WERI-Rb-1 (cell line): Measurements from ENCODE around the gene KANSL1.

Experiments used
- DNase-seq: peaks from one replicate; pipeline ENCODE4 v3.0.0-alpha.2; 2020
- H3K27ac ChIP-seq: fragments of 250-450 bp; sonication (Bioruptor Pico); 2 replicates; pipeline ENCODE4 v1.5.1; 2020; ENCODE audit warnings: mild to moderate bottlenecking, moderate library complexity
- H3K27me3 ChIP-seq: fragments of 250-450 bp; sonication (Bioruptor Pico); 2 replicates; pipeline ENCODE4 v1.5.1; 2021; ENCODE audit warnings: mild to moderate bottlenecking, low read depth, moderate library complexity; ENCODE audit not compliant: insufficient read depth, severe bottlenecking
- H3K36me3 ChIP-seq: fragments of 250-450 bp; sonication (Bioruptor Pico); 2 replicates; pipeline ENCODE4 v1.5.1; 2020; ENCODE audit warnings: mild to moderate bottlenecking, moderate library complexity
- H3K4me3 ChIP-seq: 2 replicates; pipeline ENCODE4 v1.5.1; 2011; ENCODE audit warnings: low read depth, mild to moderate bottlenecking, control low read depth, low read length
- H3K9me3 ChIP-seq: fragments of 250-450 bp; sonication (Bioruptor Pico); 2 replicates; pipeline ENCODE4 v1.5.1; 2021; ENCODE audit warnings: mild to moderate bottlenecking, moderate library complexity; ENCODE audit not compliant: severe bottlenecking
- TF ChIP-seq, protein P1 (sequence below): IDR thresholded peaks from 2 replicates; pipeline ENCODE4 v1.5.1; 2011; ENCODE audit warnings: low read depth, mild to moderate bottlenecking, control low read depth, inconsistent platforms, low read length

The KANSL1 gene

DNA sequence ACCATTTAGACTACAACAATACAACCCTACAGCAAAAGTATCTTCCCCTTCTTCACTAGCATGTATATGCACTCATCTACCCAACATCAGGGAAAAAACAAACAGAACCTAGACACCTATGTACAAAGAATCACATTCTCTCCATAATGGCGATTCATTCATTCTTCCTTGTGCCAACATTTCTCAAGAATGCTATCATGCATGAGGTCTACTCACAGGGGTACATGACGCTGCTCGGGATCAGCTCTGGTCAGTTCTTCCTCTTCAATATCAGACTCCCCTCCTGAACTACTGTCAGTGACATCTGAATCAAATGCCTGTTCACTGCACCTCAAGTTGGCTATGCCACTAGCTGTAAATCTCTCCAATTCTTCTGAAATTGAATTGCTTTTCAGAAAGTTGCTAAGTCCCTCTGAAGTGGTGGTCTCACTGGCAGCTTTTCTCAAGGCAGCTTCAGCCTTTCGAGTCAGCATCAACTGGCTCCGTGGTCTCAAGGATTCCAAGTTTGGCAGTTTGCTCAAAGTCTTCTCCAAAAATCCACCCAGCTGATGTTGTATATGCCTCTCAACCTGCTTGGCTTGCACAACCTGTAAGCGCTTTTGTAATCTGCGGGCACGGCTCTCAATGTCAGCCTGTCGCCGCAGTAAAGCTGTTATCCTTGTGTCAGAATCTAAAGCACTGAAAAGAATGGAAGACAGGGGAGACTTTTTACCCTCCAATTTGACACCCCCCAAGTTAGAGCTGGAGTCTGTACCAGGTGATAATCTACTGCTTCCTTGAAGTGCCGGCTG is 22.4 kb downstream of the KANSL1 start:
- Histone ChIP-seq H3K27me3 (no peaks in the 10 kb centered on the region), H3K4me3 (no peak overlapping the region), H3K9me3 (no peaks in the 10 kb centered on the region), H3K27ac (no peak overlapping the region), H3K36me3 (peaks cover 63% of the 10 kb centered on the region)
- no peak for DNase-seq
- TF ChIP-seq, protein P1, sequence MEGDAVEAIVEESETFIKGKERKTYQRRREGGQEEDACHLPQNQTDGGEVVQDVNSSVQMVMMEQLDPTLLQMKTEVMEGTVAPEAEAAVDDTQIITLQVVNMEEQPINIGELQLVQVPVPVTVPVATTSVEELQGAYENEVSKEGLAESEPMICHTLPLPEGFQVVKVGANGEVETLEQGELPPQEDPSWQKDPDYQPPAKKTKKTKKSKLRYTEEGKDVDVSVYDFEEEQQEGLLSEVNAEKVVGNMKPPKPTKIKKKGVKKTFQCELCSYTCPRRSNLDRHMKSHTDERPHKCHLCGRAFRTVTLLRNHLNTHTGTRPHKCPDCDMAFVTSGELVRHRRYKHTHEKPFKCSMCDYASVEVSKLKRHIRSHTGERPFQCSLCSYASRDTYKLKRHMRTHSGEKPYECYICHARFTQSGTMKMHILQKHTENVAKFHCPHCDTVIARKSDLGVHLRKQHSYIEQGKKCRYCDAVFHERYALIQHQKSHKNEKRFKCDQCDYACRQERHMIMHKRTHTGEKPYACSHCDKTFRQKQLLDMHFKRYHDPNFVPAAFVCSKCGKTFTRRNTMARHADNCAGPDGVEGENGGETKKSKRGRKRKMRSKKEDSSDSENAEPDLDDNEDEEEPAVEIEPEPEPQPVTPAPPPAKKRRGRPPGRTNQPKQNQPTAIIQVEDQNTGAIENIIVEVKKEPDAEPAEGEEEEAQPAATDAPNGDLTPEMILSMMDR, result no peak

DNA sequence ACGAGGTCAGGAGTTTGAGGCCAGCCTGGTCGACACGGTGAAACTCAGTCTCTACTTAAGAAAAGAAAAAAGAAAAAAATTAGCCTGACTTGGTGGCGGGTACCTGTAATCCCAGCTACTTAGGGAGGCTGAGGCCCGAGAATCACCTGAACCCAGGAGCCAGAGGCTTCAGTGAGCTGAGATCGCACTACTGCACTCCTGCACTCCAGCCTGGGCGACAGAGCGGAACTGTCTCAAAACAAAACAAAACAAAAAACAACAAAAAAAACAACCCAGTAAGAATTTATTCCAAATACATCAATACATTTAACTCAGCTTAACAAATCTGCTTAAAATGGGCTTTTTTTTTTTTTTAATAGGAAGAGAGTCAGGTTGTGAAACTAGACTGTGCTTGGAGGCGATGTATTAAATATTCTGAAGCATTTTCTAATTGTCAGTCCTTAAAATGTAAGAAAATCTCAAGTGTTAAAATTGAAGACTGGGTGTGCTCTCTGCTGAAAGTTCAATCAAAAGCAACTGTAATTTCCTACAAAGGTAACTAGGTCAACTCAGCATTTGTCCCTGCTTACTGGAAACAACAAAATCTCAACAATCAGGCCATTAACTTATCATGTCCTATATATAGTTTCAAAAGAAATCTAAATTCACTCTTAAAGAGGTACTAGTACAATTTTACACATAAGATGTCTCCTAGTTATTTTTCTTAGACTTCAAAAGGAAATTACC is 23.2 kb downstream of the KANSL1 start:
- H3K27ac ChIP-seq, result no peak overlapping the region
- H3K9me3 ChIP-seq, result no peaks in the 10 kb centered on the region
- H3K36me3 ChIP-seq, result peaks cover 64% of the 10 kb centered on the region
- H3K27me3 ChIP-seq, result no peaks in the 10 kb centered on the region
- TF ChIP-seq, protein P1, result no peak
- no peak overlapping the region for H3K4me3 ChIP-seq
- DNase-seq, result no peak

DNA sequence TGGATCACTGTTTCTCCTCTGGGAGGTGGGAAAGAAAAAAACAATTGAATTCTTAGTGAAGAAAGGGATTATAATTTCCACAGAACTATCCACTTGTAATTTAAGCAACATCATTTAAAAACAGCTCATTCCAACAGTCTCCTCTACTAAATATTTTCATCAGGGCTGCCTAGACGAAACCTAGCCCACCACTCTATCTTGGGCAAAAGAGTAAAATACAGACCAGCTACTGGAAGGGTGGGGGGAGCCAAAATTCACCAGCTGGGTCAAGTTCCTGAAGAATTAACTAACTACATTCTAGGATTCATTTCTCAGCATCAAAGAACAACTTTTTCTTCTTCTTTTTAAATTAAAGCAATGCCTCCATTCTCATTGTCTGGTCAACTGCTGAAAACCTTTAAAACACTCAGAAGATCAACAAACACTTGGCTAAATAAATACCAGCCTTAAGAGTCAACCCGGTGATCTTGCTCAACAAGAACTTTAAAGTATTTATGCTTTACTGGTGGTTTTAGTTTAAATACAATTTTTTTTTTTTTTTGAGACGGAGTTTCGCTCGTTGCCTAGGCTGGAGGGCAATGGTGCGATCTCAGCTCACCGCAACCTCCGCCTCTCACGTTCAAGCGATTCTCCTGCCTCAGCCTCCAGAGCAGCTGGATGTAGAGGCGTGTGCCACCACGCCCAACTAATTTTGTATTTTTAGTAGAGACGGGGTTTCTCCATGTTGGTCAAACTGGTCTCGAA is 25.2 kb downstream of the KANSL1 start:
- Histone ChIP-seq H3K36me3 (peaks cover 65% of the 10 kb centered on the region), H3K27ac (no peak overlapping the region), H3K9me3 (no peaks in the 10 kb centered on the region), H3K27me3 (no peaks in the 10 kb centered on the region), H3K4me3 (no peak overlapping the region)
- DNase-seq, result no peak
- TF ChIP-seq, protein P1, result no peak

DNA sequence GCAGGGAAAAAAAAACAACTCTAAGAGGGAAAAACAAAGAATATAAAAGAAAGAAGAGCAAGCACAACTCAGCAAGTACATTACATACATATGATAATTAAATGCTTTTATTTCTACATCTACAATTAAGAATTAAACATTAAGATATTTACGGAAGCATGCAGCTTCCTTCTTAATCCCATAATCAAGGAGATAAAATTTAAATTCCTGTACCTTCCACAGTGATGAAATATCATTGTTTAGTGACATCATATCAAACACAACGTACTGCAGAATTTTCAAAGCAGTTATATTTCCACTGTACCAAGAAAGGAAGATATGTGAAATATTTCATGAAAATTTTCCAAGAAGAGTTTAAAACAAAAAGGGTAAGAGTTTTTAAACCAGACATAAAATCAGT is 26.0 kb downstream of the KANSL1 start:
- Histone ChIP-seq H3K4me3 (no peak overlapping the region), H3K27me3 (no peaks in the 10 kb centered on the region), H3K27ac (no peak overlapping the region), H3K36me3 (peaks cover 64% of the 10 kb centered on the region), H3K9me3 (no peaks in the 10 kb centered on the region)
- TF ChIP-seq, protein P1, result no peak
- no peak for DNase-seq

DNA sequence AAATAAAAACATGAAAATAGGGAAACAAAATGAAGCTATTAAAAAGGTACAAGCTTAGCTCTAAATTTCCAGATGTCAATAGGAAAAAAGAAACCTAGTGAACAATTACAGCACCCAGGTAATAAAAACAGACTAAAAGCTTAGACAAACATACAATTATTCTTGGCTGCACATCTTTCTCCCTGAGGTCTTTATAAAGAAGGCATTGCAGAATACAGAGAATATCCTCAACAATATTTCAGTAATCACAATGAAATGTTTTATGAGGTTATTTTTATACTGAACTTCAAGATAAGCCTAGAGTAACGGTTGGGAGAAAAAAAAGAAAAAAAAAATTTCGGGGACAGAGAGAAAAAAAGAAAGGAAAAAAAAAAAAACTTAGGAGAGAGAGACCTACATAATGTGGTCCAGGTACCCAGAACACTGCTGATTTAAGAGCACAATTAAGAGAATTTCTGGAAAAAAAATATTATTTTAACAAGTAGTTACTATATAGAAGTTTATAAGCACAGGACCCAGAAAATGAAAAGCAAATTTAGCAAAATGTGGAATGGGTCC is 26.5 kb downstream of the KANSL1 start:
- DNase-seq, result no peak
- Histone ChIP-seq H3K27me3 (no peaks in the 10 kb centered on the region), H3K36me3 (peaks cover 64% of the 10 kb centered on the region), H3K27ac (no peak overlapping the region), H3K4me3 (no peak overlapping the region), H3K9me3 (no peaks in the 10 kb centered on the region)
- TF ChIP-seq, protein P1, result no peak
